ENCODE results near the gene HYCC1.

- TF ChIP-seq EZH2 (IDR thresholded peaks at IDR 0.05; ENCODE audit: low read length) (no peak), CTCF (optimal IDR thresholded peaks at IDR 0.05 in 1 of 3, IDR thresholded peaks at IDR 0.05 in 1 of 3, conservative IDR thresholded peaks at IDR 0.05 in 1 of 3; ENCODE audit: extremely low read depth in 1 of 3, insufficient read depth in 2 of 3, low read length in 3 of 3) (no peak)
Measured at GRCh38 chr7:22996470-22996869, 17.5 kb downstream of the HYCC1 start.
